ENCODE measurements around the gene EXOC4.
"Not testable (repeated sequence)": the region's sequence is repeated elsewhere in the genome, so short reads cannot be mapped to it uniquely, and the experiment has no call there.

Gene EXOC4

DNA sequence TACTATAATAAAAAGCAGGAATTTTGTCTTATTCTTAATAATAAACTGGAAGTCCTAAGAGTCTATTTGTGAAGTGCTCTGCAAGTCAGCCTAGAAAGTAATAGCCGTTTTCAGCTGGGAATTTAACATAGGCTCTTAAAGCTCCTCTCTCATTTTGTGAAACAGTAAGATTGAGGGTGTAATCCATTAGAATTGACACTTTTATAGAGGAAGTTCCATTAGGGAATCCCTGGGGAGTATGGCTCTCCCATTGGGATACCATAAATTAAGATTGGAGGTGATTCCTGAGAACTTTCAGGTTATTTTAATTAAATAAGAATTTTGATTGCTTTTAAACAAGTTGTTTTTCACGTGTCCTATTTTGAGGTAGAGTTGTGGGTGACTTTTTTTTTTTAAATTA is 68.0 kb downstream of the EXOC4 start:
- no peak for DNase-seq

DNA sequence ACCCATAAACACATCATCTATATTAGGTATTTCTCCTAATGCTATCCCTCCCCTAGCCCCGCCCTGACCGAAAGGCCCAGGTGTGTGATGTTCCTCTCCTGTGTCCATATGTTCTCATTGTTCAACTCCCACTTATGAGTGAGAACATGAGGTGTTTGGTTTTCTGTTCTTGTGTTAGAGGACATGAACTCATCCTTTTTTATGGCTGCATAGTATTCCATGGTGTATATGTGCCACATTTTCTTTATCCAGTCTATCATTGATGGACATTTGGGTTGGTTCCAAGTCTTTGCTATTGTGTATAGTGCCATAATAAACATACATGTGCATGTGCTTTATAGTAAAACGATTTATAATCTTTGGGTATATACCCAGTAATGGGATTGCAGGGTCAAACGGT is 68.5 kb downstream of the EXOC4 start:
- not testable (repeated sequence) for DNase-seq

DNA sequence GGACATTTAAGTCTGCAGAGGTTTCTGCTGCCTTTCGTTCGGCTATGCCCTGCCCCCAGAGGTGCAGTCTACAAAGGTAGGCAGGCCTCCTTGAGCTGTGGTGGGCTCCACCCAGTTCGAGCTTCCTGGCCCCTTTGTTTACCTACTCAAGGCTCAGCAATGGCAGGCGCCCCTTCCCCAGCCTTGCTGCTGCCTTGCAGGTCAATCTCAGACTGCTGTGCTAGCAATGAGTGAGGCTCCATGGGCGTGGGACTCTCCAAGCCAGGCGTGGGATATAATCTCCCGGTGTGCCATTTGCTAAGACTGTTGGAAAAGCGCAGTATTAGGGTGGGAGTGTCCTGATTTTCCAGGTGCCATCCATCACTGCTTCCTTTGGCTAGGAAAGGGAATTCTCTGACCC is 73.9 kb downstream of the EXOC4 start:
- not testable (repeated sequence) for DNase-seq

DNA sequence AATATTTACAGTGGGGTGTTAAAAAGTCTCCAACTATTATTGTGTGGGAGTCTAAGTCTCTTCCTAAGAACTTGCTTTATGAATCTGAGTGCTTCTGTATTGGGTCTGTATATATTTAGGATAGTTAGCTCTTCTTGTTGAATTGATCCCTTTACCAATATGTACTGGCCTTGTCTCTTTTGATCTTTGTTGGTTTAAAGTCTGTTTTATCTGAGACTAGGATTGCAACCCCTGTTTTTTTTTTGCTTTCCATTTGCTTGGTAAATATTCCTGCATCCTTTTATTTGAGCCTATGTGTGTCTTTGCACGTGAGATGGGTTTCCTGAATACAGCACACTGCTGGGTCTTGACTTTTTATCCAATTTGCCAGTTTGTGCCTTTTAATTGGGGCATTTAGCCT is 75.1 kb downstream of the EXOC4 start:
- DNase-seq: not testable (repeated sequence)

DNA sequence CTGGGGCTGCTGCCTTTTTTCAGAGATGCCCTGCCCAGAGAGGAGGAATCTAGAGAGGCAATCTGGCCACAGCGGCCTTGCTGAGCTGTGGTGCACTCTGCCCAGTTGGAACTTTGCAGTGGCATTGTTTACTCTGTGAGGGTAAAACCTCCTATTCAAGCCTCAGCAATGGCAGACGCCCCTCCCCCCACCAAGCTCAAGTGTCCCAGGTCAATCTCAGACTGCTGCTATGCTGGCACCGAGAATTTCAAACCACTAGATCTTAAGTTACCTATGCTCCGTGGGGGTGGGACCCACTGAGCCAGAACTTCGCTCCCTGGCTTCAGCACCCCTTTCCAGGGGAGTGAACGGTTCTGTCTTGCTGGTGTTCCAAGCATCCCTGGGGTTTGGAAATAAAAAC is 77.2 kb downstream of the EXOC4 start:
- DNase-seq: no peak

DNA sequence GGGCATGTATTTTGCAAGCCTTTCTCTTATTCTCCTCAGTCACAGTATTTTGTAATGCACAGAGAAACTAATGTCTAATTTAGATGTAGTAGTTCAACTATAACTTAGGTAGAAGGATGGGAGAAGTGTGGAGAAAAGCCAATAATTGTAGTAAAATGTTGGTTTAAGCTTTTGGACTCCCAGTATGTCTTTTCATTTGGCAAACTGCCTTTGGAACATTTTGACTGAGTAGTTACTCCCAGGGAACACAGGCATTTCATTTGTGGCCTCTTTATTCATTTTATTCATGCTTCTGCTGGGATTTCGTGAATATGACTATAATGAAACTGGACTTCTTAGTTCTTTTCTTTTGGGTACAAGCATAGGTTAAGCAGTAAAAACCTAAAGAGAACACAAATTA is 79.0 kb downstream of the EXOC4 start:
- no peak for DNase-seq

DNA sequence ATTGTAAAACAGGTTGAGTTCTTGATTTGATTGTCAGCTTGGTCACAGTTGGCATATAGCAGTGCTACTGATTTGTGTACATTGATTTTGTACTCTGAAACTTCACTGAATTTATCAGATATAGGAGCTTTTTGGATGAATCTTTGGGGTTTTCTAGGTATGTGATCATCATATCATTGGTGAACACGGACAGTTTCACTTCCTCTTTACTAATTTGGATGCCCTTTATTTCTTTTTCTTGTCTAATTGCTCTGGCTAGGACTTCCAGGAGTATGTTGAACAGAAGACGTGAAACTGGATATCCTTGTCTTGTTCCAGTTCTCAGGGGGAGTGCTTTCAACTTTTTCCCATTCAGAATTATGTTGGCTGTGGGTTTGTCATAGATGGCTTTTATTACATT is 86.9 kb downstream of the EXOC4 start:
- DNase-seq: no peak

DNA sequence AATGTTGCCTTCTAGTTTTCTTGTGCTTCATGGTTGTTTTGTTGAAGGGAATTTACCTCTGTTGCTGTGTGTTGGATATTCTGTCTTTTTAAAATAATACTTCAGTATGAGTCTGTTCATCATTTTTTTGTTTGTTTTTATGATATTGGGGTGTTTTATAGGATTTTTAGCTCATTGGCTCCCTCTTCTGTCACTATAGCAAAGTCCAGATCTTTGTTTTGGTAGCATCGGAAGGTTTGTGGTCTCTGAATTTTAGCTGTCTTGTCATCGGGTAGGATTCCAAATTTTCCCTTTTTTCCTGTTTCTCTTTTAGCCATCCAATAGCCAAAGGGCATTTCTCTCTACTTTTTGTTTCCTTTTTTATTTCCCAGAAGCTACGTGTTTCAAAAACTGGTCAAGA is 91.4 kb downstream of the EXOC4 start:
- no peak for DNase-seq

DNA sequence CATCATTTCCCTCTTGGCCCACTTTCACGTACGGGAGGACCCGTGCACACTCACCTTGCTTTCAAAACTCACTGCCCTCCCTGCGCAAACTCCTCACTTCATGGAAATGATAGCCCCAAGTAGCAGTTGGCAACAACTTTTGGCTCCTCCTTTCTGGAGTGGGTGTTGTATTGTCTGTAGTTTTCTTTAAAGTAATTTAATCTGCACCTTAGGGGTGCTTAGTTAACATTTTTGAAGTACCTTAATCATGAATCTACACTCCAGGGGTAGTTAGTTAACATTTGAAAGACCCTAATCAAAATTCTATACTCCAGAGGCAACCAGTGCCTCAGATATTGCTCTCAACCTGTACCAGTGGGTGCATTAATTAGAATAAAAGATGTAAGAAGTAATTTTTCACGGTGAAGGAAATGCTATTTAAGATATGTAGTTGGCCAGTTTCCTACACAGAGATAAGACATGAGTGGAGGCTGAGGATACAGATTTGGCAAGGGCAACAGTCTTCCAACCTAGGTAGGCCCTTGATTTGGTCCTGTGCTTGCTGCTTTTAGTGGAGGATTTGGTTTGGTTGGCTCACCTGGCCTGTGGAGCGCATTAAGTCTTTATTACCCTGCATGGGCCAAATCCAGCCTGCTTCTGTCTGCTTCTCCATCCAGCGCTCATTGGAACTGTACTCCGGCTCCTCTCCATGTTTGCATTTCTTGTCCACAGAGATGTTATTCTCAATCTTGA is 93.0 kb downstream of the EXOC4 start:
- no peak for DNase-seq

DNA sequence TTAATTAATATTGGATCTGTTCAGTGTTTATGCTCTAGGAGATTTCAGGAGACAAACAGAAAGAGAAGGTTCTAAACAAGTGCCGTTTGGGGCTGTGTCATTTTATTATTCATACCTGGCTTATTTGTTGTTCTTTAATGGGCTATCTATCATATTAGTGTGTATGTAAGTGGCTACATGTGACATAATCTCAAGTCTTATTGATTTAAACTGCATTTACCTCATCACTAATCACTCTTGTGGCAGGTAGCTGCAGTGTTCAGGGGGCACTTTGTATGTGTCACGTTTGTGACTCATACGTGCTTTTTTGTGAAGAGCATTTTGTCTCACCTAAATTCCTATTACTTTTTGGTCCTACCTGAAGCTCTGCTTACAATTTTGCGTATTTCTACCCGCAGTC is 95.4 kb downstream of the EXOC4 start:
- no peak for DNase-seq

DNA sequence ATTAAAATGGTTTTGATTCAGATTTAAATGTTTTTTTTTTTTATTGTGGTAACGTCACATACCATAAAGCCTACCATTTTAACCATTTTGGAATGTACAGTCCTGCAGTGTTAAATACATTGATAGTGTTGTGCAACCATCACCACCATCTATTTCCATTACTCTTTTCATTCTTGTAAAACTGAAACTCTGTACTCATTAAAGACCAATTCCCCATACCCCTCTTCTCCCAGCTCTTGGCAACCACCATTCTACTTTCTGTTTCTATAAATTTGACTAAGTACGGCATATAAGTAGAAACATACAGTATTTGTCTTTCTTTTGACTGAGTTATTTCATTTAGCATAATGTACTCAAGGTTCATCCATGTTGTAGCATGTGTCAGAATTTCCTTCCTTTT is 96.2 kb downstream of the EXOC4 start:
- DNase-seq: no peak

DNA sequence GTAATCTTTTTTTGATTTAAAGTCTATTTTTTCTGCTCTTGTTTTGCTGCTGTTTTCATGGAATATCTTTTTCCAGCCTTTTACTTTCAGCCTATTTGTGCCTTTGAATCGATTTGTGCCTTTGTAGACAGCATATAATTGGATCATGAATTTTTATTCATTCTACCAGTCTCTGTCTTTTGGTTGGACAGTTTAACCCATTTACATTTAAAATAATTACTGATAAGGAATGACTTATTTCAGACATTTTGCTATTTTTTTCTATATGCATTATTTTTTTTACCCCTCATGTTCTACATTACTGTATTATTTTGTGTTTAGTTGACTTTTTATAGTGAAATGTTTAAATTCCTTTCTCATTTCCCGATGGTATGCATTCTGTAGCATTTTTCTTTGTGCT is 99.6 kb downstream of the EXOC4 start:
- DNase-seq: no peak

DNA sequence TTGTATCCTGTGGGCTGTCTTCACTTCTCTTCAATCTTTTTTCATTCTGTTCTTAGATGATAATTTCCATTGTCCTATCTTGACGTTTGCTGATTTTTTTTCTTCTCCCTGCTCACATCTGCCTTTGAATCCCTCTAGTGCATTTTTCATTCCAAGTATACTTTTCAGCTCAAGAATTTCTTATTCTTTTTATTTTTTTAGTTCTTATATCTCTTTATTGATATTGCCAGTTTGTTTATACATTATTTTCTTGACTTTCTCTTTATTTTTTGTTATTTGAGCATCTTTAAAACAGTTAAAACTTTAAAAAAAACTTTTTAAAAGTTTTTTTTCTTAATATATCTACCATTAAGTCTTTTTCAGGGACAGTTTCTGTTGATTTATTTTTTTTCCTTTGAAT is 100.9 kb downstream of the EXOC4 start:
- DNase-seq: no peak

DNA sequence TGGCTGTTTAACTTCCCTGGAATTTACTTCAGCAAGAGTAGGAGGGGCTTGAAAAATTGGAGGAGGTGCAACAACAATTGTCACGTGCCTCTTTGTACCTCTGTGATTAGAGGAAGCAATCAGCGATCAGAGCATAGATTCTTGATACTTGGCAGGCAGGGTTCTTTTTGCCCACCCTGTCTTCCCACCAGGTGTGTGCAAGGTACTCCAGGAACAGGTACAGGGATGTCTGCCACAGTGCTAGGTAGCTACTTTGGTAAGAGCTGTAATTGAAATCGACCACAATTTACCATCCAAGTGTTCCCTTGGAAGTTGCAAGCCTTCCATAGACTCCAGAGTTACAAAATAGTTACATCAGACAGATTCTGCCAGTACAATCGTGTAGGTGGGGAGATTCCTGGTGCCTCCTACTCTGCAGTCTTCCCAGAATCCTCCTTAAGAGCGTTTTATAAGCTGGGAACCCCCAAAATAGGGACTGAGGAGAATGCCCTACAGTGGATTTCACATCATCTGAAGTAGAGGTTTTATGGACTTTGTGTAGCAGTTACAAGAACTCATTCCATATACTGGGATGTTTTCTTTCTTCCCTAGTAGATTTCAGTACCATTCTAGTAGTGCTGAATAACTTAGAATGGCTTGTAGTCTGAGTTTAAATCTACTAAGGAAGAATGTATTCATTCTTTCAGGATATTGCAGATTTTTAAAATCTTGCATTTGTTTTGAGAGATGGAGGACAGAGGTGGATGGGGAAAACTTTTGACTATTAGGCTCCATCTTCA is 101.9 kb downstream of the EXOC4 start:
- no peak for DNase-seq

DNA sequence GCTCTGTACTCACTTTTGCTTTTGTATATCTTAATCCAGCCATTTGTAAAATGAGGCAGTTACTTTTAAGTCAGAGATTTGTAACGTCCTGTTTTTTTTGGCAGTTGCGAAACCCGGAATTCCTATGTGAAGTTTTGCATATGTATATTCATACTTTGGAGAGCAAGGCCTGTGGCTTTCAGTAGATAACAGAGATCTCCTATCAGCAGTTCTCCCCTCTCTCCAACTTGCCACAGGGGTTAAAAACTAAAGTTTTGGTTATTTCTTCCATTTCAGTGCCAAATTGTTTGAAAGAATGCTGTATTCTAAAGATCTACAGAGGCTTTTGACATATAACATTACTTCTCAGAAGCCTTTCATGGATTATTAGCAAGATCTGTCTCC is 102.4 kb downstream of the EXOC4 start:
- no peak for DNase-seq

DNA sequence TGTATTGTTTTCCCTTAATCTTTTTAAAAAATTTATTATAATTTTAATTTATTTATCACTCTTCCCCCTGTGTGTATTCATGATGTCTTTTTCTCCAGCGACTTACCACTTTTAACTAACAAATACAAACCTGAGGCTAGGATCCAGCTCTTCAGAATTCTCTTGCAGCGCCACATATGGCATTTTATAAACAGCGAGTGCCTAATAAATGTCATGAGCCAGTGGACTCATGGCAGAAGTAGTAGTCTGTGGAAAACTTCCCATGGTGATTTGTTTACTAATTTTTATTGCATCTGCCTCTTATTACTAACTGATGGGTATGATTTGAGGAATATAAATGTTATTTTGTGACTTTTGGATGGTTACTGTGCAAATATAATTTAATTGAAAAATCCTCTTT is 102.9 kb downstream of the EXOC4 start:
- no peak for DNase-seq

DNA sequence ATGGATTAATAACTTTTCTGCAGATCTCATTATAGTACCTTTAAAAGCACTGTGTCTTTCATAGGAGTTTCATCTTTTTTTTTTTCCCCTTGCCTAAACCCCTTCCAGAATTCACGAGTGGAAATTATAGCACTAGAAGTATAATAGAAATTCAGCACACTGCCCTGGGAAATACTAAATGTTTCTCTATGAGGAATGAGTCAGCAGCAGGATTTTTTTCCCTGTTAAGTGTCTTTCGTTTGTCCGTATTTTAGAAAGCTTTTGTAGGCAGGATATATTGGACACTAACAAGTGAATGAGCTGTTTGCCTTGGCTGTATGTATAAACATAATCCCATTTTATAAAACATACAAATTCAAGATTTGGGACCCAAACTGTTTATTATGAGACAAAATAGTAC is 105.8 kb downstream of the EXOC4 start:
- DNase-seq: no peak

DNA sequence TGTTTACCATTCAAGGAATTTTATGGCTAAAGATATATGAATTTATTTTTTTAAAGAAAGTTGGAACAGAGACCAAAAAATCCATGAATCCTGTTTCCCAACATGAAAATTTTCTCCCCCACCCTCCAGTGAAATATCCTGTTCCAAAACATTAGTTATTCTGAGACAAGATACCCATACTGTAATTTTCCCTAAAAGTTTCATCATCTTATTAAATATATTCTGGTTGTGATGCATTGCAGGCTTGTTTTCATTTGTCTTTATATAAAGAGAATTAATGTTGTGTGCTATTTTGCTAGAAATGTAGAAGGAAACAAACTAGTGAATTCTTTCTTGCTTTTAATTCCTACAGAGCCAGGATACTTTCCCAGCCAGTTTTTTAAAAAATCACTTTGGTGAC is 106.6 kb downstream of the EXOC4 start:
- DNase-seq: no peak

DNA sequence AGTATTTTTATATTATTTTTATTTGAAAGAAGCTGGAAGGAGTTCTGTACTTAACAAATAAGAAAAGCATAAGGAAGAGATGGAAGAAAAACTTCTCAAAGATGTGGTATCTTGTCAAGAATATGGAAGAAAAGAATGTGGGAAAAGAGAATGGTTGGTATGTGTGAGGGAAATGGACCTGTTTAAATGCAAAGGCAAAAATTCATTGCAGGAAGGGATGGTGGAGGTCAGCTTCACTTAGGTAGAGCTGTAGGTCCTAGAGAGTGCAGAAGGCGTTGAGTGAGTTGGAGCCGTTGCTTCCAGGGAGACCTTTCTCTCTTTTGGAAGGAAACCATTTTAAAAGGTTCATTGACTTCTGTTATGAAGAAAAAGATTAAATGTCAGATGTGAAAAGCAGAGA is 107.3 kb downstream of the EXOC4 start:
- no peak for DNase-seq

DNA sequence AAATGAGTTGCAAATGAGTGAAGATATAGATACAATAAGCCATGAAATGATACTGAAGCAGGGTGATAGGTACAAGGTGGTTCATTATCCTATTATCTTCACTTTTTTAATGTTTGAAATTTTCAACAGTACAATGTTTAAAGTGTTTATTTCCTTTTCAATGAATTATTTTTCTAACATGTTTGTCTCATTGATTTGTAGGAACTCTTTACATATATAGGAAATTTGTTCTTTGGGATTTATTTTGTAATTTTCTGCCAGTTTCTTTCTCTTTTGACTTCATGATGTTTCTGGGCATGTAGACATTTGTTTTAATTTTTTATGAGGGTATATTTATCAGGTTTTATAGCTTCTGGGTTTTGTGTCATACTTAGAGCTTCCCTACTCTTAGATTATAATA is 108.9 kb downstream of the EXOC4 start:
- no peak for DNase-seq

DNA sequence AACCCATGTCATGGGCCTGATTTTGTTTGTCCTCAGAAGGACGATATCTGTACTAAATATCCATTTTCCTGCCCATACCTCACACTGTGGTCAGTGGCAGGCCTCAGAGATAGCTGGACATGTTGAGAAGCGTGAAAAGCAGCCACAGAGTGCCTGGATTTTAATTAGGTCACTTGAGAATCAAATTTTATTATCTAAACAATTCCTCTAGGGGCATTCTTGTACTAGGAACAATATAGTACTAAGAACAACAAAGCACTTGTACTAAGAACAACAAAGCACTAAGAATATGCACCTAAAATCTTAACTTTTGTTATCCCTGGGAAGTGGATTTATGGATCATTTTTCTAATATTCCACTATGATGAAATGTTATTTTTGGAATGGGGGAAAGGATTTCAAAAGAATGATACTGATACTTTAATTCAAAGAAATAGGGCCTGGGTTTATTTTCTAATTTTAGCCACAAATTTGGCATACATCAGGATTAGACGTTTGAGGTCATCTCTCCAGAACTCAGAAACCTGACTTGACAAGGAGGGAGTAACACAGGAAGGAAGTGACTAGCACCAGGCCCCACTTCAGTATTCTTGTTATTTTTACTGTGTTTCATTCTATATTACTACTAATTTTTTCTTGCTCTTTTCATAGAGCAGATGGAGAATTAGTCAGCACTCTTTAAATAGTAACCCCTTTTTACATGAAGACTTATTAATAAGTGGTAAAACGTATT is 112.2 kb downstream of the EXOC4 start:
- no peak for DNase-seq

DNA sequence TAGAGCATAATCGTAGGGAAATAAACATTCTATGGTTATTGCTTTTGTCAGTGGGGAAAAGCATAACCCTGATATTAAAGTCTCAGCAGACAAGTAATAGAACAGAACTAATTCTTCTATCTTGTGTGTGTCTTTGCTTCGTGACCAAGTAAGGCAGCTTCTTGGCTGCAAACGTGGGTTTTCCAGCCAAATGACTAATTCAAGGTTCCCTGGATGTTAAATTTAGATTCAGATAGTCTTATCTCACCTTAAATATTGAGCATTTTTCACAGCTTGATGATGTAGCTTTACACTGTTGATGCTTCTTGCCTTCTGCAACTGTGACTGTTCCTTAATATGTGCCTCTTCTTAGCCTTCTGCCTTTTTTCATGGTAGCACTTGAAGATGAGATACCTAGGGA is 113.0 kb downstream of the EXOC4 start:
- DNase-seq: no peak

DNA sequence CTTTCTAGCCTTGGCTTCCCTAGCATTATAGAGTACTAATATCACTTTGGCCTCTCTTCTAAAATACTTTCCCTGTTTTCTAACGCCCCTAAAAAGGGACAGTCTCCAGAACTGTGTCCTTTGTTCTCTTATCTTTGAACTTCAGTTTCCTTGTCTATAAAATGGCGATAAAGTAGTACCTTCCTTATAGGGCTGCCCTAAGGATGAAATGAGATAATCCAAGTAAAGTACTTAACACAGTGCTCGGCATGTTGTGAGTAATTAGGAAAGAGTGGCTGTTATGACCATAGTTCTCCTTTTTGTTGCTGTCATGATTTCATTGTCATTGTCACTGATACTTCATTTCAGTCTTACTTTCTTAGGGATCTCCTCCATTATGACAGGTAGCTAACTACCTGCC is 114.7 kb downstream of the EXOC4 start:
- DNase-seq: no peak

DNA sequence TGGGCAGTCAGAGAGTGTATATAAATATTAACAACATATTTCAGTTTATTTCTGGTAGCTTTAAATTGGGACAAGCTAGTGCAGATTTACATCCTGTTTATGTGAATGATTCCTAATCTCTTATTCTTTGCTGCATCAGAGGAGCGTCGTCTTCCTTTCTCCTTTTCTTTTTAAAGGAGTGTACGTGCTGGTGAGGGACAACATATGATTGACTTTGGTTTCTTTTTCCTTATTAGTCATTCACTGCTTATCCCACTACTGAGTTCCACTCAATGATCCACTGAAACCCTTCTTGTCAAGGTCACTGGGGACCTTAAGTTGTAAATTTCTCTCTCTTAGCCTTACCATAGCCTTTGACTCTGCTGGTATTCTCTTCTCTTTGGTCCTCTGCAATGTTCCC is 116.3 kb downstream of the EXOC4 start:
- no peak for DNase-seq

Data from T1000 (cell line).